Measurements from ENCODE around the gene HOXA3.

The HOXA3 gene

GRCh38 chr7:27151931-27152815, at the start of gene HOXA3:
HOXA3 (minus strand) TSS chr7:27152583; CDS start chr7:27110640, 41,943 bp downstream.
- DNase-seq (ENCODE audit: extremely low read depth in 1 of 2, low read depth in 1 of 2): no peak

- no peak for DNase-seq (ENCODE audit: extremely low read depth in 1 of 2, low read depth in 1 of 2)
These were observed 49.2 kb upstream of the HOXA3 start for GRCh38 chr7:27201580-27202017.

- no peak for DNase-seq (ENCODE audit: extremely low read depth in 1 of 2, low read depth in 1 of 2)
These were observed 48.6 kb upstream of the HOXA3 start for GRCh38 chr7:27200761-27201579.

GRCh38 chr7:27199849-27200760, 47.7 kb upstream of the HOXA3 start, which contains the start of gene HOXA13:
HOXA13 (minus strand) TSS chr7:27200091; CDS start chr7:27200077, 14 bp downstream.
- DNase-seq (ENCODE audit: extremely low read depth in 1 of 2, low read depth in 1 of 2): no peak

- no peak for DNase-seq (ENCODE audit: extremely low read depth in 1 of 2, low read depth in 1 of 2)
These were observed 46.8 kb upstream of the HOXA3 start for GRCh38 chr7:27198871-27199801.

- no peak for DNase-seq (ENCODE audit: extremely low read depth in 1 of 2, low read depth in 1 of 2)
These were observed 45.9 kb upstream of the HOXA3 start for GRCh38 chr7:27198138-27198841.

- DNase-seq (ENCODE audit: extremely low read depth in 1 of 2, low read depth in 1 of 2): no peak
These were observed 45.0 kb upstream of the HOXA3 start for GRCh38 chr7:27197137-27198042.

- DNase-seq (ENCODE audit: extremely low read depth in 1 of 2, low read depth in 1 of 2): peak in 1 of 2 donors; percentile 70
These were observed 43.9 kb upstream of the HOXA3 start for GRCh38 chr7:27196287-27196767.

GRCh38 chr7:27194686-27195379, 42.5 kb upstream of the HOXA3 start:
- no peak for DNase-seq (ENCODE audit: extremely low read depth in 1 of 2, low read depth in 1 of 2)

GRCh38 chr7:27194002-27194352, 41.6 kb upstream of the HOXA3 start:
- no peak for DNase-seq (ENCODE audit: extremely low read depth in 1 of 2, low read depth in 1 of 2)

GRCh38 chr7:27193335-27194001, 41.1 kb upstream of the HOXA3 start:
- no peak for DNase-seq (ENCODE audit: extremely low read depth in 1 of 2, low read depth in 1 of 2)

- no peak for DNase-seq (ENCODE audit: extremely low read depth in 1 of 2, low read depth in 1 of 2)
These were observed 40.4 kb upstream of the HOXA3 start for GRCh38 chr7:27192546-27193334.

GRCh38 chr7:27191833-27192545, 39.6 kb upstream of the HOXA3 start:
- no peak for DNase-seq (ENCODE audit: extremely low read depth in 1 of 2, low read depth in 1 of 2)

- no peak for DNase-seq (ENCODE audit: extremely low read depth in 1 of 2, low read depth in 1 of 2)
These were observed 38.9 kb upstream of the HOXA3 start for GRCh38 chr7:27191161-27191731.
